Neural cell (in vitro differentiated cells): ENCODE data around the gene PLEKHG5. TPM values are rescaled to one million over a fixed set of nuclear protein-coding genes. Genes with fewer than 3 reads are reported as not detected.

ENCODE experiments used
- H2AFZ ChIP-seq: fragments of 200-600, 300-800 bp; sonication (generic), shearing (Covaris generic); 2 replicates; pipeline ENCODE4 v1.6.0; 2014; ENCODE audit warnings: low read depth, mild to moderate bottlenecking, antibody characterized with exemption, low read length, moderate library complexity
- H3F3A ChIP-seq: fragments of 200-600 bp; shearing (Covaris generic); 2 replicates; pipeline ENCODE4 v1.6.1; 2016; ENCODE audit warnings: mild to moderate bottlenecking, moderate library complexity, mixed read lengths, antibody characterized with exemption, low read length; ENCODE audit not compliant: insufficient read depth, poor library complexity, severe bottlenecking
- H3K27ac ChIP-seq: fragments of 200-600, 300-800 bp; sonication (generic), shearing (Covaris generic); 2 replicates; pipeline ENCODE4 v1.5.1; 2014; ENCODE audit warnings: mild to moderate bottlenecking, low read length, moderate library complexity
- H3K27me3 ChIP-seq: fragments of 300-800, 200-600 bp; sonication (generic), shearing (Covaris generic); 2 replicates; pipeline ENCODE4 v1.6.0; 2014; ENCODE audit warnings: mild to moderate bottlenecking, low read depth, low read length, moderate library complexity; ENCODE audit not compliant: insufficient read depth
- H3K36me3 ChIP-seq: fragments of 300-800, 200-600 bp; sonication (generic), shearing (Covaris generic); 2 replicates; pipeline ENCODE4 v1.5.1; 2014; ENCODE audit warnings: mild to moderate bottlenecking, antibody characterized with exemption, low read length, moderate library complexity; ENCODE audit not compliant: insufficient read depth
- H3K4me2 ChIP-seq: fragments of 300-800, 200-600 bp; sonication (generic), shearing (Covaris generic); 2 replicates; pipeline ENCODE4 v1.6.0; 2014; ENCODE audit warnings: mild to moderate bottlenecking, low read length
- H3K4me3 ChIP-seq: fragments of 300-800, 200-600 bp; sonication (generic), shearing (Covaris generic); 2 replicates; pipeline ENCODE4 v1.5.1; 2014; ENCODE audit warnings: mild to moderate bottlenecking, low read length, moderate library complexity
- H3K79me2 ChIP-seq: fragments of 200-600 bp; shearing (Covaris generic); replicated peaks from 2 replicates; pipeline ENCODE4 v1.6.0; 2014; ENCODE audit warnings: mild to moderate bottlenecking, low read length, moderate library complexity; ENCODE audit not compliant: insufficient read depth
- H3K9ac ChIP-seq: fragments of 300-800, 200-600 bp; sonication (generic), shearing (Covaris generic); 2 replicates; pipeline ENCODE4 v1.6.1; 2016; ENCODE audit warnings: mild to moderate bottlenecking, low read length, mixed read lengths
- H3K9me2 ChIP-seq: fragments of 200-600 bp; shearing (Covaris generic); 2 replicates; pipeline ENCODE4 v1.6.1; 2016; ENCODE audit warnings: mild to moderate bottlenecking, low read length, mixed read lengths; ENCODE audit not compliant: insufficient read depth
- H3K9me3 ChIP-seq: fragments of 200-600, 300-800 bp; sonication (generic), shearing (Covaris generic); 2 replicates; pipeline ENCODE4 v1.6.1; 2016; ENCODE audit warnings: mild to moderate bottlenecking, mixed run types, low read length, moderate library complexity, mixed read lengths
- H4K20me1 ChIP-seq: fragments of 200-600 bp; shearing (Covaris generic); 2 replicates; pipeline ENCODE4 v1.6.1; 2016; ENCODE audit warnings: mild to moderate bottlenecking, mixed run types; ENCODE audit not compliant: insufficient read depth
- EP300 ChIP-seq: fragments of 450-650 bp; conservative IDR thresholded peaks from 2 replicates; pipeline ENCODE4 v1.6.1; 2014; ENCODE audit warnings: antibody characterized with exemption, mild to moderate bottlenecking, moderate library complexity; ENCODE audit not compliant: poor library complexity, severe bottlenecking
- EZH2 ChIP-seq: fragments of 200-600, 300-800 bp; shearing (Covaris generic), sonication (generic); IDR thresholded peaks from 2 replicates; pipeline ENCODE4 v1.6.1; 2014; ENCODE audit warnings: antibody characterized with exemption, low read length, borderline replicate concordance, mild to moderate bottlenecking; ENCODE audit not compliant: insufficient read depth, poor library complexity, severe bottlenecking
- MXI1 ChIP-seq: fragments of 450-650 bp; conservative IDR thresholded peaks from 2 replicates; pipeline ENCODE4 v1.6.1; 2014; ENCODE audit warnings: antibody characterized with exemption, mild to moderate bottlenecking; ENCODE audit not compliant: poor library complexity, severe bottlenecking
- POLR2AphosphoS5 ChIP-seq: IDR thresholded peaks from 2 replicates; pipeline ENCODE4 v1.6.1; 2012
- RAD21 ChIP-seq: fragments of 450-650 bp; conservative IDR thresholded peaks from 2 replicates; pipeline ENCODE4 v1.6.1; 2014; ENCODE audit warnings: antibody characterized with exemption, mild to moderate bottlenecking, moderate library complexity
- SMC3 ChIP-seq: fragments of 450-650 bp; conservative IDR thresholded peaks from 2 replicates; pipeline ENCODE4 v1.6.1; 2014; ENCODE audit warnings: antibody characterized with exemption, mild to moderate bottlenecking, moderate library complexity; ENCODE audit not compliant: poor library complexity
- TAF1 ChIP-seq: IDR thresholded peaks from 2 replicates; pipeline ENCODE4 v1.6.1; 2012; ENCODE audit warnings: low read depth
- polyA plus RNA-seq: library from polyadenylated mRNA; depleted of rRNA; stranded (reverse); fragments of >200 nt; gene quantifications from 2 replicates; pipeline ENCODE4 v1.2.3, GENCODE V29; 2014
- TF ChIP-seq, protein P1 (sequence below): IDR thresholded peaks from 2 replicates; pipeline ENCODE4 v1.6.1; 2012; ENCODE audit warnings: borderline replicate concordance
- TF ChIP-seq, protein P2 (sequence below): fragments of 450-650 bp; IDR thresholded peaks from 2 replicates; pipeline ENCODE4 v1.5.1; 2014; ENCODE audit warnings: antibody characterized with exemption, mild to moderate bottlenecking, moderate library complexity; ENCODE audit not compliant: poor library complexity, severe bottlenecking

The PLEKHG5 gene
- polyA plus RNA-seq, 1 donor from 2014 or later, result 24.0 TPM

- no peak overlapping the region for H3K4me3 ChIP-seq
- TF ChIP-seq RAD21, result no peak
- no peak for TF ChIP-seq MXI1
- no peak for TF ChIP-seq SMC3
- TF ChIP-seq EP300, result no peak
- TF ChIP-seq EZH2, result no peak
- TF ChIP-seq POLR2AphosphoS5, result no peak
- H3K4me2 ChIP-seq, result no peak overlapping the region
Measured at GRCh38 chr1:6461051-6461530, 30.4 kb downstream of the PLEKHG5 start.

DNA sequence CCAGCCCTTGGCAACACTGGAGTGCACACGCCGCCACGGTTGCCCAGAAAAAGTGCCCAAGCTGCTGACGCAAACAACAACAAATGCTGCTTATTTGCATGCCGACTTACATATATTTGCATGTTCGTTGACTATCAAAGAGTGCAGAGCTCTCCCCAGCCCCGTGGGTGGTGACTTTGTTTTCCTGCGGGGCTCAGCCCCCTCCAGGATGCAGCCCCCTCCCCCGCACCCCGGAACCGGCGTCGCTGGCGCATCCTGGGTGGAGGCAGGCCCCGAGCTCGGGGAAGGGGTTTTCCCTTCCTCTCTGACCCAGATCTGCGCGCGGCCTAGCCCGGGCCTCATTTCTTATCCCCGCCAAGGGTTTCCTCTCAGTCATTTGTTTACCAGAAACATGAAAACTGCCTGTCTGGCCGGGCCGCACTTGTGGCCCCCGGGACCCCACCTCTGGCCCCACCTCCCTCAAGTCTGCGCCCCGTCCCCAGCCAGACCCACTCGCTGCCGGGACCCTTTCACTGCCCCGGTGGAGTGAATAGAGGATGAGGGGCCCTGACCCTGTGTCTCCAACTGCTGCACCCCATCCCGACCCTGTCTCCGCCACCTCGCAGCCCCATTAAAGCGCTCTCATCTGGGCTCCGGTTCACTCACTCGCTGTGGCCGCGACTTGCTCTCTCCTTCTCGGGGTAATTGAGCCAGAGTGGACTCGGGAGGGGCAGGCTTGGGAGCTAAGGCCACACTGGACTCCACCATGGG lies 31.0 kb downstream of the PLEKHG5 start:
- TF ChIP-seq EZH2 (no peak), SMC3 (no peak), RAD21 (no peak)
- Histone ChIP-seq H3K27ac (no peak overlapping the region), H3K9me3 (no peaks in the 10 kb centered on the region), H3K4me2 (no peak overlapping the region), H3K4me3 (no peak overlapping the region), H3K79me2 (no peaks in the 10 kb centered on the region), H3K36me3 (no peaks in the 10 kb centered on the region), H3K9me2 (no peaks in the 10 kb centered on the region), H4K20me1 (no peaks in the 10 kb centered on the region), H3K9ac (no peak overlapping the region), H3F3A (no peaks in the 10 kb centered on the region), H3K27me3 (no peaks in the 10 kb centered on the region), H2AFZ (no peak overlapping the region)

More at GRCh38 chr1:6461051-6461530, 30.4 kb downstream of the PLEKHG5 start:
- no peak overlapping the region for H2AFZ ChIP-seq
- no peak overlapping the region for H3K9ac ChIP-seq
- no peaks in the 10 kb centered on the region for H3K9me2 ChIP-seq
- H3K36me3 ChIP-seq, result no peaks in the 10 kb centered on the region
- no peaks in the 10 kb centered on the region for H3K9me3 ChIP-seq
- no peaks in the 10 kb centered on the region for H4K20me1 ChIP-seq
- no peaks in the 10 kb centered on the region for H3K79me2 ChIP-seq
- H3K27ac ChIP-seq, result no peak overlapping the region
- H3F3A ChIP-seq, result no peaks in the 10 kb centered on the region
- no peaks in the 10 kb centered on the region for H3K27me3 ChIP-seq

GRCh38 chr1:6459850-6460265 lies 31.6 kb downstream of the PLEKHG5 start:
- TF ChIP-seq SMC3, result no peak
- no peaks in the 10 kb centered on the region for H3K79me2 ChIP-seq
- H3K9ac ChIP-seq, result no peak overlapping the region
- no peak overlapping the region for H3K4me3 ChIP-seq
- no peaks in the 10 kb centered on the region for H3K9me3 ChIP-seq
- no peak overlapping the region for H2AFZ ChIP-seq
- no peaks in the 10 kb centered on the region for H3F3A ChIP-seq
- H3K27me3 ChIP-seq, result no peaks in the 10 kb centered on the region
- no peak overlapping the region for H3K27ac ChIP-seq
- no peak overlapping the region for H3K4me2 ChIP-seq
- no peaks in the 10 kb centered on the region for H4K20me1 ChIP-seq
- H3K9me2 ChIP-seq, result no peaks in the 10 kb centered on the region
- no peaks in the 10 kb centered on the region for H3K36me3 ChIP-seq

DNA sequence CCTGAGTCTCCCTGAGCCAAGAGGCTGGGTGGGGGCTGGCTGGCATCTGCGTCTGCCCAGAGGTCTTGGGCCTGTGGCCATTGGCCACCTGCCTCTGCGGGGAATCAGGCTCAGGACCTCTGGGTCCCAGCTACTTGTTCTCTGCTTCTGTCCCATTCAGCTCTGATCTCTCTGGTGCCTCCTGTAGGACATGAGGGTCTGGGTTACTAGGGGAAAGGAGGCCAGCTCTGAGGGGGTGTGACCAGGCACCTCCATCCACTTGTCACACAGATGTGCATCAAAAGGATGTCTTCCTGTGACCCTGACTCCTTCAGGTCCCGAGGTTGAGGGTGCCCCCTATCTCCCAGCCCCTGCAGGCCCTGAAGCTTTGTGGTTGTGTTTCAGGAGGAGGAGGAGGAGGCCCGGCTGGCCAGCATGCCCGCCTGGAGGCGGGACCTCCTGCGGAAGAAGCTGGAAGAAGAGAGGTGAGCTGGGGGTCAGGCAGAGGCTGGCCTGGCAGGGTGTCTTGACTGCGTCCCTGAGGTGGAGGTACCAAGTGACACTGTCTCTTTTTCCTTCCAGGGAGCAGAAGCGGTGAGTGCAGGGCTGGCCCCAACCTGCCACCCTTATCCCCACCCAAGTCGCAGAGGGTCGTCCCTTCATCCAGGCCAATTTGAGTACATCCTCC lies 34.5 kb downstream of the PLEKHG5 start:
- H3K4me2 ChIP-seq, result no peak overlapping the region
- TF ChIP-seq EZH2, result no peak
- TF ChIP-seq, protein P1, sequence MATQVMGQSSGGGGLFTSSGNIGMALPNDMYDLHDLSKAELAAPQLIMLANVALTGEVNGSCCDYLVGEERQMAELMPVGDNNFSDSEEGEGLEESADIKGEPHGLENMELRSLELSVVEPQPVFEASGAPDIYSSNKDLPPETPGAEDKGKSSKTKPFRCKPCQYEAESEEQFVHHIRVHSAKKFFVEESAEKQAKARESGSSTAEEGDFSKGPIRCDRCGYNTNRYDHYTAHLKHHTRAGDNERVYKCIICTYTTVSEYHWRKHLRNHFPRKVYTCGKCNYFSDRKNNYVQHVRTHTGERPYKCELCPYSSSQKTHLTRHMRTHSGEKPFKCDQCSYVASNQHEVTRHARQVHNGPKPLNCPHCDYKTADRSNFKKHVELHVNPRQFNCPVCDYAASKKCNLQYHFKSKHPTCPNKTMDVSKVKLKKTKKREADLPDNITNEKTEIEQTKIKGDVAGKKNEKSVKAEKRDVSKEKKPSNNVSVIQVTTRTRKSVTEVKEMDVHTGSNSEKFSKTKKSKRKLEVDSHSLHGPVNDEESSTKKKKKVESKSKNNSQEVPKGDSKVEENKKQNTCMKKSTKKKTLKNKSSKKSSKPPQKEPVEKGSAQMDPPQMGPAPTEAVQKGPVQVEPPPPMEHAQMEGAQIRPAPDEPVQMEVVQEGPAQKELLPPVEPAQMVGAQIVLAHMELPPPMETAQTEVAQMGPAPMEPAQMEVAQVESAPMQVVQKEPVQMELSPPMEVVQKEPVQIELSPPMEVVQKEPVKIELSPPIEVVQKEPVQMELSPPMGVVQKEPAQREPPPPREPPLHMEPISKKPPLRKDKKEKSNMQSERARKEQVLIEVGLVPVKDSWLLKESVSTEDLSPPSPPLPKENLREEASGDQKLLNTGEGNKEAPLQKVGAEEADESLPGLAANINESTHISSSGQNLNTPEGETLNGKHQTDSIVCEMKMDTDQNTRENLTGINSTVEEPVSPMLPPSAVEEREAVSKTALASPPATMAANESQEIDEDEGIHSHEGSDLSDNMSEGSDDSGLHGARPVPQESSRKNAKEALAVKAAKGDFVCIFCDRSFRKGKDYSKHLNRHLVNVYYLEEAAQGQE, result no peak
- TF ChIP-seq RAD21, result no peak
- TF ChIP-seq POLR2AphosphoS5, result no peak
- no peak for TF ChIP-seq MXI1
- TF ChIP-seq EP300, result no peak
- no peak for TF ChIP-seq TAF1
- TF ChIP-seq SMC3, result no peak
- TF ChIP-seq, protein P2, sequence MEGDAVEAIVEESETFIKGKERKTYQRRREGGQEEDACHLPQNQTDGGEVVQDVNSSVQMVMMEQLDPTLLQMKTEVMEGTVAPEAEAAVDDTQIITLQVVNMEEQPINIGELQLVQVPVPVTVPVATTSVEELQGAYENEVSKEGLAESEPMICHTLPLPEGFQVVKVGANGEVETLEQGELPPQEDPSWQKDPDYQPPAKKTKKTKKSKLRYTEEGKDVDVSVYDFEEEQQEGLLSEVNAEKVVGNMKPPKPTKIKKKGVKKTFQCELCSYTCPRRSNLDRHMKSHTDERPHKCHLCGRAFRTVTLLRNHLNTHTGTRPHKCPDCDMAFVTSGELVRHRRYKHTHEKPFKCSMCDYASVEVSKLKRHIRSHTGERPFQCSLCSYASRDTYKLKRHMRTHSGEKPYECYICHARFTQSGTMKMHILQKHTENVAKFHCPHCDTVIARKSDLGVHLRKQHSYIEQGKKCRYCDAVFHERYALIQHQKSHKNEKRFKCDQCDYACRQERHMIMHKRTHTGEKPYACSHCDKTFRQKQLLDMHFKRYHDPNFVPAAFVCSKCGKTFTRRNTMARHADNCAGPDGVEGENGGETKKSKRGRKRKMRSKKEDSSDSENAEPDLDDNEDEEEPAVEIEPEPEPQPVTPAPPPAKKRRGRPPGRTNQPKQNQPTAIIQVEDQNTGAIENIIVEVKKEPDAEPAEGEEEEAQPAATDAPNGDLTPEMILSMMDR, result no peak
- no peak overlapping the region for H2AFZ ChIP-seq
- H3K27me3 ChIP-seq, result no peaks in the 10 kb centered on the region
- H3F3A ChIP-seq, result no peaks in the 10 kb centered on the region
- no peak overlapping the region for H3K9ac ChIP-seq
- no peak overlapping the region for H3K27ac ChIP-seq
- no peaks in the 10 kb centered on the region for H3K79me2 ChIP-seq
- no peaks in the 10 kb centered on the region for H3K36me3 ChIP-seq
- no peaks in the 10 kb centered on the region for H3K9me2 ChIP-seq
- no peaks in the 10 kb centered on the region for H4K20me1 ChIP-seq
- H3K4me3 ChIP-seq, result no peak overlapping the region
- H3K9me3 ChIP-seq, result no peaks in the 10 kb centered on the region
